GM12878 (cell line): ENCODE results near the gene SMARCB1. TPM values are rescaled to one million over a fixed set of nuclear protein-coding genes. Genes with fewer than 3 reads are reported as not detected.
"Not testable (repeated sequence)": the region's sequence is repeated elsewhere in the genome, so short reads cannot be mapped to it uniquely, and the experiment has no call there.

Experiments used
- ATAC-seq: fragments of 200-7000 bp; cut with Tn5 transposase; 3 replicates; pipeline ENCODE4 v1.9.1; 2020; ENCODE audit warnings: mild to moderate bottlenecking, moderate library complexity
- BruUV-seq: library from RNA; stranded (reverse); fragments of 400-500 nt; replicated peaks from 2 replicates; lab custom pipeline; 2021; lab: Mats Ljungman, UMichigan
- CTCF ChIA-PET: fragments of 300-600 bp; sonication (Branson Sonifier 250); formaldehyde crosslinking; extraction: SDS; loops from one replicate; lab custom pipeline; 2021; ENCODE audit warnings: inconsistent platforms; lab: Yijun Ruan, JAX
- POLR2A ChIA-PET: fragments of 350-600 bp; formaldehyde crosslinking; extraction: SDS; loops from one replicate; lab custom pipeline; 2021; ENCODE audit warnings: inconsistent platforms; lab: Charles Lee
- RAD21 ChIA-PET: fragments of 300-600 bp; sonication (Branson Sonifier 250); formaldehyde crosslinking; loops from one replicate; lab custom pipeline; 2023; ENCODE audit warnings: antibody characterized with exemption; ENCODE audit not compliant: unreplicated experiment; lab: Charles Lee
- SMC1A ChIA-PET: fragments of 300-600 bp; sonication (Branson Sonifier 250); formaldehyde crosslinking; loops from one replicate; lab custom pipeline; 2023; ENCODE audit not compliant: unreplicated experiment, uncharacterized antibody; lab: Charles Lee
- DNase-seq: peaks from one replicate; pipeline ENCODE4 v3.0.0-alpha.2; 2011; ENCODE audit warnings: low read depth, low spot score
- FAIRE-seq: peaks from 3 replicates; lab custom pipeline; 2011; peaks lifted over from hg19 to GRCh38; lab: Jason Lieb, UNC
- H2AFZ ChIP-seq: 2 replicates; pipeline ENCODE4 v1.6.0; 2011; ENCODE audit warnings: low read depth, low read length, control low read depth; ENCODE audit not compliant: control insufficient read depth
- H3K27ac ChIP-seq: 2 replicates; pipeline ENCODE4 v1.5.1; 2011; ENCODE audit warnings: control low read depth; ENCODE audit not compliant: control insufficient read depth, insufficient read depth
- H3K27me3 ChIP-seq, 2 experiments: replicated peaks in 1 of 2; 2 replicates each; pipeline versions ENCODE4 v1.6.0 to v1.6.1; 2011; ENCODE audit warnings: low read length in 1 of 2; ENCODE audit not compliant: control insufficient read depth in 2 of 2, insufficient read depth in 2 of 2
- H3K36me3 ChIP-seq, 2 experiments: 2 replicates each; pipeline ENCODE4 v1.5.1; 2011; ENCODE audit warnings: low read length in 1 of 2; ENCODE audit not compliant: control insufficient read depth in 2 of 2, insufficient read depth in 2 of 2
- H3K4me1 ChIP-seq: 2 replicates; pipeline ENCODE4 v1.6.1; 2011; ENCODE audit warnings: mild to moderate bottlenecking, low read length, moderate library complexity, mixed read lengths; ENCODE audit not compliant: control insufficient read depth, insufficient read depth
- H3K4me2 ChIP-seq: 2 replicates; pipeline ENCODE4 v1.6.0; 2011; ENCODE audit warnings: control low read depth; ENCODE audit not compliant: control insufficient read depth, insufficient read depth
- H3K4me3 ChIP-seq: fragments of 200-600 bp; sonication (generic); 2 replicates; pipeline ENCODE4 v1.5.1; 2016
- H3K79me2 ChIP-seq: 2 replicates; pipeline ENCODE4 v1.6.0; 2011; ENCODE audit warnings: low read length; ENCODE audit not compliant: control insufficient read depth, insufficient read depth
- H3K9ac ChIP-seq: 2 replicates; pipeline ENCODE4 v1.8.0; 2011; ENCODE audit warnings: low read length, control low read depth, mixed read lengths; ENCODE audit not compliant: control insufficient read depth, insufficient read depth
- H3K9me3 ChIP-seq: replicated peaks from 3 replicates; pipeline ENCODE4 v1.5.1; 2011; ENCODE audit warnings: mild to moderate bottlenecking, low read length; ENCODE audit not compliant: control insufficient read depth, insufficient read depth
- H4K20me1 ChIP-seq: 2 replicates; pipeline ENCODE4 v1.6.0; 2011; ENCODE audit not compliant: control insufficient read depth, insufficient read depth
- RFX5 ChIP-seq: IDR thresholded peaks from 2 replicates; pipeline ENCODE4 v1.6.1; 2011; ENCODE audit warnings: low read depth, low read length, improper control_type of control experiment
- WGBS: methylation state at CpG from one replicate; pipeline ENCODE4 v1.1.6; 2016; ENCODE audit warnings: low lambda C conversion rate; ENCODE audit not compliant: insufficient replicate concordance, insufficient coverage; ENCODE audit errors: missing lambda C conversion rate; 5-methylcytosine and 5-hydroxymethylcytosine counted together
- in situ Hi-C: fragments of 300-500 bp; cut with MboI; formaldehyde crosslinking; loops from 9 replicates; pipeline ENCODE4 v1.14.3; 2018; ENCODE audit warnings: mixed read lengths
- intact Hi-C: fragments of 100-400 bp; cut with micrococcal nuclease; formaldehyde crosslinking; loops from one replicate; pipeline ENCODE4 v1.14.2; 2022; ENCODE audit not compliant: unreplicated experiment
- polyA plus RNA-seq, 11 experiments: library from polyadenylated mRNA; depleted of rRNA in 4 of 11; unstranded in 6 of 11; stranded (reverse) in 5 of 11; fragments of >200 nt; fragmentation: Nextera tagmentation in 4 of 11; fragmentation: Illumina TruSeq in 1 of 11; extraction: Ambion mirVana in 4 of 11; extraction: Trizol in 1 of 11; gene quantifications; 1 replicate in 1 of 11; 2 replicates in 10 of 11; pipeline versions ENCODE4 v1.2.1 to v1.2.3, GENCODE V29; 2011 to 2016; ENCODE audit warnings: inconsistent platforms in 2 of 11, missing spikeins in 2 of 11, low read depth in 1 of 11
- total RNA-seq, 4 experiments: library from RNA; depleted of rRNA in 3 of 4; stranded (reverse); fragments of >200 nt in 3 of 4; fragmentation: Illumina TruSeq in 1 of 4; extraction: Trizol in 1 of 4; gene quantifications; 2 replicates each; pipeline versions ENCODE4 v1.2.1 to v1.2.3, GENCODE V29; 2013 to 2021

SMARCB1 gene
- total and polyA plus RNA-seq, 10 of the 15 experiments (the other 5 are each of a cell fraction or from before 2014, with no cell fraction given): 9.1 to 215 (median 183) TPM

DNA sequence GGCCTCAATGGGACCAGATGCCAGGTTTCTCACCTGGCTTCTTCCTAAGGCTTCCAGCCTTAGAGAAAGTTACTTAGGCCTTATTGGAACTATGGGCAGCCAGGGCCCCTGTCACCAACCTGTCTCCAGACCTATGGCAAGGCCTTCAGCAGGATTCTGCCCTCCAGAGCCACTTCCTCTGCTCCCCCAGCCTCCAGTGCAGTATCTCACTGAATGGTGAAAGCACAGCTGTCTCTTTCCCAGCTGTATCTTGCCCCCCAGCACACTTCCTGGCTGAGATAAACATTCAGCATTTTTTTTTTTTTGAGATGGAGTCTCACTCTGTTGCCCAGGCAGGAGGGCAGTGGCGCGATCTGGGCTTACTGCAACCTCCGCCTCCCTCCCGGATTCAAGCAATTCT lies 72.4 kb downstream of the SMARCB1 start:
- Histone ChIP-seq H3K9ac (peak overlapping the region; percentile 4; the same call in 1 of the 2 replicates), H3K27me3 (no peaks in the 10 kb centered on the region)
- FAIRE-seq: no peak
- BruUV-seq: no TSS peak
- intact Hi-C loops: no loop called here
- TF ChIP-seq RFX5: no peak
- TF ChIP-seq, all 136 proteins: peak for 0
- RAD21 ChIA-PET: interaction anchor here (2.7 to 3.4 kb wide), 2 partner anchors 34 to 92 kb away, joined by 16 to 30 read pairs; partner anchors contain the start of genes CHCHD10 and MIF
- Histone ChIP-seq H3K9me3 (no peaks in the 10 kb centered on the region), H2AFZ (no peak overlapping the region), H3K4me2 (peak overlapping the region; percentile 98), H3K4me3 (no peak overlapping the region), H3K79me2 (peaks cover 7% of the 10 kb centered on the region), H3K4me1 (peaks cover 11% of the 10 kb centered on the region), H3K27ac (no peak overlapping the region), H4K20me1 (no peaks in the 10 kb centered on the region), H3K36me3 (no peaks in the 10 kb centered on the region; a peak in 1 of 4 replicates)
- CTCF ChIA-PET: interaction anchor here (0.7 to 2.9 kb wide), 14 partner anchors 10 to 899 kb away, joined by 3 to 45 read pairs (median 4); partner anchors contain the start of genes CHCHD10 and MIF
- 98% methylated on average over 4 of the region's 4 CpGs for WGBS
- DNase-seq: no peak
- no peak for ATAC-seq
- POLR2A ChIA-PET: interaction anchor here (0.7 to 3.7 kb wide), 5 partner anchors 14 to 55 kb away, joined by 3 to 41 read pairs (median 13); partner anchors contain the start of gene MIF
- in situ Hi-C loops: no loop called here
- SMC1A ChIA-PET: interaction anchor here (0.6 to 3.0 kb wide), 9 partner anchors 8 to 315 kb away, joined by 3 to 18 read pairs (median 3); partner anchors contain the start of gene MIF

DNA sequence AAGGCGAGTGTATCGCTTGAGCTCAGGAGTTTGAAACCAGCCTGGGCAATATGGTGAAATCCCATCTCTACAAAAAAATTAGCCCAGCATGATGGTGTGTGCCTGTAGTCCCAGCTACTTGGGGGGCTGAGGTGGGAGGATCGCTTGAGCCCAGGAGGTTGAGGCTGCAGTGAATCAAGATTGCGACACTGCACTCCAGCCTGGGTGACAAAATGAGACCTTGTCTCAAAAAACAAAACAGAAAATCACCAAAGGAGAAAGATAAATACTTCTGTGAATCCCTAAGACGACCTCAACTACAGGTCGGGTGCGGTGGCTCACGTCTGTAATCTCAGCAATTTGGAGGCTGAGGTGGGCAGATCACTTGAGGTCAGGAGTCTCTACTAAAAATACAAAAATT lies 73.4 kb downstream of the SMARCB1 start:
- SMC1A ChIA-PET, POLR2A ChIA-PET, H3K4me3 ChIP-seq, H3K36me3 ChIP-seq, BruUV-seq, ATAC-seq, H2AFZ ChIP-seq, H3K4me2 ChIP-seq, H3K9me3 ChIP-seq, intact Hi-C loops, FAIRE-seq, H3K27me3 ChIP-seq, H3K9ac ChIP-seq, H4K20me1 ChIP-seq, H3K79me2 ChIP-seq, H3K27ac ChIP-seq, in situ Hi-C loops, DNase-seq: not testable (repeated sequence)
- ChIA-PET RAD21 (interaction anchor here (1.3 to 3.4 kb wide), 2 partner anchors 34 to 93 kb away, joined by 3 to 16 read pairs; partner anchors contain the start of genes CHCHD10 and MIF), CTCF (interaction anchor here (0.6 to 1.0 kb wide), 2 partner anchors 16 to 297 kb away, joined by 3 to 4 read pairs; no protein-coding TSS in a partner anchor)
- 90% methylated on average over 8 of the region's 8 CpGs for WGBS
- peaks cover 11% of the 10 kb centered on the region for H3K4me1 ChIP-seq
